Breast epithelium (tissue), 3 donors: ENCODE results near the gene SCAP.

Source experiments
- CTCF ChIP-seq, 3 donors: fragments of 450-650 bp; IDR thresholded peaks; one replicate each; pipeline ENCODE4 v1.5.1; 2016 to 2017; ENCODE audit warnings: antibody characterized with exemption in 3 of 3, mild to moderate bottlenecking in 3 of 3, moderate library complexity in 3 of 3
- POLR2A ChIP-seq: fragments of 450-650 bp; IDR thresholded peaks from one replicate; pipeline ENCODE4 v1.6.1; 2016; ENCODE audit warnings: antibody characterized with exemption, mild to moderate bottlenecking, moderate library complexity

- TF ChIP-seq CTCF (IDR thresholded peaks at IDR 0.05) (no peak), POLR2A (no peak)
These were observed 76.0 kb downstream of the SCAP start for GRCh38 chr3:47399531-47400270.
